Activated CD8-positive, alpha-beta memory T cell treated with anti-CD3 and anti-CD28 coated beads, Interleukin-2, amount 50 U/mL, for 1 hour (primary cell): Measurements from ENCODE around the gene TCEA2.

Source experiments
- DNase-seq: peaks from one replicate; pipeline ENCODE4 v3.0.0-alpha.2; 2020; ENCODE audit errors: extremely low read depth

Gene TCEA2

DNA sequence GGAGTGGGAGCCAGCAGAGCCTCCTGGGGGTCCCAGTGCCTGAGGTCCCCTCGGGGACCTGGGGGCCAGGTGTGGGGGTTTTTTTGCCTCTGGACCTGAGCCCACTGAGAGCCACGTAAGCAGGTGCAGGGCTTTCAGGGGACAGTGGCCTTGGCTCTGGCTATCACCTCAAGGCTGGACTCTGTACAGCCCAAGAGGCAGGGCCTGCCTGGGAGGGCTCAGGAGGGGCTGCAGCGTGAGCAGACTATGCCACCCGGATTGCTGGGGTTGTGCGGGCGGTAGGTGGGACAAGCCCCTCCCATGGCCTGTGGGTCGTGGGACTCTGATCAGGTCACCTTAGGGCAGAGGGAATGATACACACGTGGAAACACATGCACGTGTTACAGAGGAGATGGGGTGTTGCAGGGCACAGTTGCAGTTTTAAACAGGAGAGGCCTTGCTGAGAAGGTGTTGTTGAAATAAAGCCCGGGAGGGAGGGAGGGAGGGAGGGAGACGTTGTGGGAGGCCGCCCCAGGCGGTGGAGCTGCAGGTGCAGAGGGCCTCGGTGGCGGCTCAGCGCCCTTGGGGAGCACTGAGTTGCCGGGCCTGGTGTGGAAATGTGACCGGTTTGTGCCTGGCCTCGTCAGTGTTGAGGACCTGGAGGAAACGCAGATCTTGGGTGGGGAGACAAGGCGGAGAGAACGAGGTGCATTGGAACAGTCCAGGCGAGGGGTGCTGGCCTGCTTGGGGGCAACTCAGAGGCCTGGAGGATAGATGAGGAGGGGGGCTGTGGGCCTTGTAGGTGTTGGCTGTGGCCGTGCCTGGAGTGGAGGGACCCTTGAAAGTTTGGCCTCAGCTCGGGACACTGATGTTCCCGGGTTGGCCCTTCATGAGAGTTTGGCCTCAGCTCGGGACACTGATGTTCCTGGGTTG is 2.3 kb downstream of the TCEA2 start:
- DNase-seq = no peak

DNA sequence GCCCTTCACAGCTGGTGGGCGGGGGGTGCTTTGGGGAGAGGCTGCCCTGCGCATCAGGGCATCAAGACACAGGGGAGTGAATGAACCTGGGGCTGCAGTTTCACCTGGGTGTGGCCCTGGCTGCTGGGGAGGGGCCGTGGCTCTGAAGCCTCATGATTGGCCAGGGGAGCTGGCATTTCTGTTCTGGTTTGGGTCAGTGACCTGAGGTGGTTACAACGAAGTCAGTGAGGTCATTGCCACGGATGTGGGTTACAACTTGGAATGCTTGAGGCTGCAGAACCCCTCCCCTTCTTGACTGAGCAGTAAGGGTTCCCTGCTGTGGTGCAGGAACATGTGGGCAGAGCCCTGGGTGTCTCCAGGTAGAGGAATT is 3.0 kb downstream of the TCEA2 start:
- no peak for DNase-seq

DNA sequence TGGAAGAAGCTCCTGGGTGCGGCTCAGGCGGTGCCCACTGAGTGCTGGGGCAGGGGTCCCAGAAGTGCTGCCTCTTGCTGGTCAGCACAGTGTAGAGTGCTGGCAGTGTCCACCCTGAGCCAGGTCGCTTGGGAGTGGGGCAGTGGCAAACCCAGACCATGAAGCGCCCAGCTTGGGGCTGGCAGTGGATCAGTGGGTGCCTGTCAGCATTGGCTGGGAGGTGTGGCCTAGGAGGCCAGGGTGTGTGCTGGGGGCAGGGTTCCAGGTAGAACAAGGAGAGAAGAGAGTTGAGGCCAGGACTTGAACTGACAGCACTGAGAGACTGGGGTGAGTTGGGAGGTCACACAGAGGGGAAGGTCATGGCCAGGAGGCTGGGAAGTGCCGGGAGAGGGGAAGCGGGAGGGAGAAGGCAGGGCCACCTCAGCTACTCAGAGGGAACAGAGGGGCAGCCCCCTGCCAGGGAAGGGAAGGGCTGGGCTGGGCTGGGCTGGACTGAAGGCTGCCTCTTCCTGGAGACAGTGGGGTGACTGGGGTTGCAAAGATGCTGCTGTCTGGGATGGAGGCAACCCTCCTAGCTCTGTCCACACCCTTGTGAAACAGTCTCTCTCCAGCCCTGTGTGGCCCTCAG is 4.1 kb downstream of the TCEA2 start:
- no peak for DNase-seq

DNA sequence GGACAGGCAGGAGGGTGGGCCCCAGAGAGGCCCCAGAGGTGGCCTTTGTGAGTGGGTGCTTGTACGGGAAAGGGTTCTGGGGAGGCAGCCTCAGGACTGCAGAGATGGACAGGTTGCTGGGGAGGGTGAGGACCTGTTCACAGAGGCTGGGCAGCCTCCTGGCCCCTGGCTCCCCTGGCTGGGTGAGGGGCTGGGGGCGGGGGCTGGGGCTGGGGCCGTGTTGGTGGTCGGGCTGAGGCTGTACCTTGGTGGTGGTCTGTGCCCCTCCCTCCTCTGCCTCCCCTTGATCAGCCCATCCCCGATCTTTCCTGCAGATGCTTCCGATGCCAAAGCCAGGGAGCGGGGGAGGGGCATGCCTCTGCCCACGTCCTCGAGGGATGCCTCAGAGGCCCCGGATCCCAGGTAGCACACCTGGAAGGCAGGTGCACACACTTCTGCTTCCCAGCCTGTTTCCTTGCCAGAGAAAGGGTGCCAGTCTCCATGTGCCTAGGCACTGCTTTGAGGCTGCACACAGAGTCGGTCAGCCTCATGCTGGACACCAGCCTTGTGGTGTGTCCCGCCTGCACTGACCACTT is 4.8 kb downstream of the TCEA2 start:
- no peak for DNase-seq

DNA sequence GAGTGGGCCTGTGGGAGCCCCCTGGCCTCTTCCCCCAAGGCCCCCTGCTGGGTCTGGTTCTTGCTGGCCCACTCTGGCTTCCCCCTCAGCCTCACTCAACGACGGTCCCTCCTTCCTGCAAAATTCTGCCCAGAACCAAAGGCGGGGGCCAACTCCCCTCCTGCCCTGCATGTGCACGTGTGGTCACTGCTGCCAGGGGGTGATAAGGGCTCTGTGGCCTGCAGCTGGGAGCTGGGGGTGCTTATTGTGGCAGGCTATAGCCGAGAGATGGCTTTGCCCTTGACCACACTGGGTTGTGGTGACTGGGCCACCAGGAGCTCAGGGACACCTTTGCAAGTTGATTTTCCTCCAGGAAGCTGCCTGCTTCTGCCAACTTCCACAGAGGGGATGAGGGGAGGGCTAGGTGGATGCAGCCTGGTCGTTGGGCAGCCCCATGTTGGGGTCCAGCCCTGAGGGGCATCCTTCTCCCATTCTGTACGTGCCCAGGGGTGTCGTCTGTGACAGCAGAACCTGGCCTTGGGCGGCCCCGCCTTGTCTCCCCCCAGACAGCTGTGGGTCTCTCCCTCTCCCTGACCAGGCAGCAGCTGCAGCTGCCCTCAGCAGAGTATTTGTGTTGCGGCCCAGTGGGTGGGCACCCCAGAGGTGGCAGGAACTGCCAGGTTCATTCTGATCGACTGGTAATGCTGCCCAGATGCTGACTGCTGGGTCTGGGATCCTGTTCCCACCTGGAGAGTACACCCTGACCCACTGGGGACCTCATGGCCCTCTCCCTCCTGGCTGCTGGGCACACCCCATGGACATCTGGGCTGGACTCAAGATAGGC is 5.6 kb downstream of the TCEA2 start:
- DNase-seq = no peak

DNA sequence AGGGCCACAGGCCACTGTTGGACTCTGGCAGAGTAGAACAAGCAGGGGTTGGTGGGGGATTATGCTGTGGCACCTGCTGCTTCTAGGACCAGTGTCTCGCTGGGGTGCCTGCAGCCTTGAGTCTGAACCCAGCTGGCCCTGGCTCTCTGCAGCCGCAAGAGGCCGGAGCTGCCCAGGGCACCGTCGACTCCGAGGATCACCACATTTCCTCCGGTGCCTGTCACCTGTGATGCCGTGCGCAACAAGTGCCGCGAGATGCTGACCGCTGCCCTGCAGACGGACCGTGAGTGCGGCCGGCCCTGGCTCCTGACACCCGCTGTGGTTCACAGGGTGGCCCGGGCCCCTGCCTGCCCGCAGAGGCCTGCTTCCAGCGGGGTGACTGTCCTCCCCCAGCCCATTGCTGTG is 6.2 kb downstream of the TCEA2 start:
- DNase-seq = no peak

DNA sequence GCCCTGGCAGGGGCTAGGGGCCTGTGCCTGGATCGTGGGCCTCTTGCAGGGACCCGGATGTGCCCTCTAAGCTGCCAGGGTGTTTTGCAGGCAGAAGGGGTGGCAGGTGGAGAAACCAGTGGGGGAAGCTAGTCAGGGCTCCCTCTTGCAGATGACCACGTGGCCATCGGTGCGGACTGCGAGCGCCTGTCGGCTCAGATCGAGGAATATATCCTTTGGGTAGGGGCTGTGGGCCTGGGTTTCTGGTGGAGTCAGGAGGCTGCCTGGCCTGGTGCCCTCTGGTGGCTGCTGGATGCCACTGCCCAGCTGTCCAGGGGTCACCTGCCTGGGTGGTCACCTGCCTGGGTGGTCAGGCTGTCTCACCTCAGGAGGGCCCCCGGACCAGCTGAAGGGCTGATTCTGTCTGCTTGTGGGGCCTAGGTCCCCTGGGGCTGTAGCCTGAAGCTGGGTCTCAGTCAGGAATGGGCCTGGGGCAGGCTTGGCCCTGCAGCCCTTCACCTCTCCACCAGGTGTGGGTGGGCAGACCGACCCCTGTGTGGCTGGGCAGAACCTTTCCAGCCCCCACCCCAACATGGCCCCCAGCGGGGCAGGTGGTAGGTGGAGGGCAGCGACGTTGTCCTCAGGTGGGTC is 6.7 kb downstream of the TCEA2 start:
- DNase-seq = no peak

DNA sequence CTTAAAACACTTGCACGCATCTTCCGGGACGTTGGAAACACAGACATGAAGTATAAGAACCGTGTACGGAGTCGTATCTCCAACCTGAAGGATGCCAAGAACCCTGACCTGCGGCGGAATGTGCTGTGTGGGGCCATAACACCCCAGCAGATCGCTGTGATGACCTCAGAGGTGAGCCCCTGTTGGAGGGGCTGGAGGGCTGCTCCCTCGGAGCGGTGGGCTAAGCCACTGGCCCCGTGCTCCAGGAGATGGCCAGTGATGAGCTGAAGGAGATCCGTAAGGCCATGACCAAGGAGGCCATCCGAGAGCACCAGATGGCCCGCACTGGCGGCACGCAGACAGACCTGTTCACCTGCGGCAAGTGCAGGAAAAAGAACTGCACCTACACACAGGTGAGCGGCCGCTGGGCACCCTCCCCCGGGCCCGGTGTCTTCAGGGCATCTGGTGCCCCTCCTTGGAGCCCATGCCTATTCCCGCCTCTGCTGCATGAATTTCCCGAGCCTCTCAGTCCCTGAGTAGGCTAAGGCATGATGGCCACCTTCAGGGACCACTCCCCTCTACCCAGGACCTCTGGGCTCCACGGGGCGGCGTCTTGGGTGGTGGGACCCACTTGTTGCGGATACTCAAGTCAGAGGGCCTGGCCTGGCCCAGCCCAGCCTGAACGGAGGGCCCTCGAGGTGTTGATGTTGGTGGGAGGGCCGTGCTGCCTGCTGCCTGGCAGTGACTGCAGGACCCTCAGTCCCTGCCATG is 7.4 kb downstream of the TCEA2 start:
- no peak for DNase-seq

DNA sequence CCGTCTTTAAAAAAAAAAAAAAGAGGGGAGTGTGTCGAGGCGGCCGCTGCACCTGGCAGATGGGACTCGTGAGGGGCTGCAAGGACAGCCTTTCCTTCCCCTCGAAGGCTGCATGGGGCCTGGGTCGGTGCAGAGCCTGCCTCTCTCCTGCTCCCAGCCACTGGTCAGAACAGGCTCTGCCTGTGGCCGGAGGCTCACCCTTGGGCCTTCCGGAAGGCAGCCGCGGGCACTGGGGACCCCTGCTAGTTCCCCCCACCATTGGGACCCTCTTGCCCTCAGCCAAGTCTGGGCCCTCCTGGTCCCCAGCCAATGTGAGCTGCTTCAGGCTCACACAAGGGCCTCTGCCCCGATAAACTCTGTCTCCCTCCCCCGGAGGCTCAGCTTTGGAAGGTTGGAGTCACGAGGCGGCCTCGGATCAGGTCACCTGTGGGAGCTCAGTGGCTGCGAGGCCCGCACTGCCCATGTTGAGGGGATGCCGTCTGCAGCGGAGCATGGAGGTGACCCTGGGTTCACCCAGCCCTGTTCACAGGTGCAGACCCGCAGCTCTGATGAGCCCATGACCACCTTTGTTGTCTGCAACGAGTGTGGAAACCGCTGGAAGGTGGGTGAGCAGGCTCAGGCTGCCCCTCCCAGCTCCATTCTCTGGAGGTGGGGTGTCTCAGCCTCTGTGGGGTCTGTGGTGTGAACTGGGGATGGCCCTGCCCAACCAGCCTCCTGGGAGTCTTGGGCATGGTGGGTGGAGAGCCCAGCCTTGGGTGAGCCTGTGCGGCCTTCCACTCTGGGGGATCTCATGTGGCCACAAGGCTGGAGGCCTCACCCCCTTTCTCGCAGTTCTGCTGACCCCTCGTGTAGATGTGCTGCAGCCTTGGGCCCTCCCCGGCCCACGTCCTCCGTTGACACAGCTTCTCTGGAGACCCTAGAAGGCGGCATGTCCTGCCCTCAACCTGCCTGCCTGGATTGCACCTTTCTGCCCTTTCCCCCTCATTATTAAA is 8.6 kb downstream of the TCEA2 start:
- DNase-seq = no peak

DNA sequence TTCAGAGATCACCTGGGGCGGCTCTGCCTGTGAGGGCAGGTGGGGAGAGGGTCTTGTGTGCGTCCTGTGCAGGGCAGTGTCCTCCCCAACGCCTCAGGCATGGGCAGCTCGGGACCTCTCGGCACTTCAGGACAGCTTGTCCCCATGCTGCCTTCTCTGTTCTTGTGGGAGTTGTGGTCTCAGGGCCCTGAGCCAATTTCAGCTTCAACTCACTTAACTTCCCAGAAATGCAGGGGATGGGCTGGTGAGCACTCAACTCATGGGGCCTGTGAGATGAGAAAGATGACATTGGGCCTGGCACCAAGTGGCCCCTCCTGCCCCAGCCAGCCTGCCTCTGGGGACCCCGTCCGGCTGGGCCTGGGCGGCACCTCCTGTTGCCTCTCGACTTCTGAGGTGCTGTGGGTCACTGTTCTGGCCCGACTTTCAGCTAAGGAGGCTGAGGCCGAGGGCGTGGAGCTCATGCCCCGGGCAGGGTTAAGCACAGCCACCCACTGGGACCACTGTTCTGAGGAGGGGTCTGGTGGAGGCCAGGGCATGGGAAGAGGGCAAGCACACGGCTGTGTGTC is 9.6 kb downstream of the TCEA2 start:
- no peak for DNase-seq

DNA sequence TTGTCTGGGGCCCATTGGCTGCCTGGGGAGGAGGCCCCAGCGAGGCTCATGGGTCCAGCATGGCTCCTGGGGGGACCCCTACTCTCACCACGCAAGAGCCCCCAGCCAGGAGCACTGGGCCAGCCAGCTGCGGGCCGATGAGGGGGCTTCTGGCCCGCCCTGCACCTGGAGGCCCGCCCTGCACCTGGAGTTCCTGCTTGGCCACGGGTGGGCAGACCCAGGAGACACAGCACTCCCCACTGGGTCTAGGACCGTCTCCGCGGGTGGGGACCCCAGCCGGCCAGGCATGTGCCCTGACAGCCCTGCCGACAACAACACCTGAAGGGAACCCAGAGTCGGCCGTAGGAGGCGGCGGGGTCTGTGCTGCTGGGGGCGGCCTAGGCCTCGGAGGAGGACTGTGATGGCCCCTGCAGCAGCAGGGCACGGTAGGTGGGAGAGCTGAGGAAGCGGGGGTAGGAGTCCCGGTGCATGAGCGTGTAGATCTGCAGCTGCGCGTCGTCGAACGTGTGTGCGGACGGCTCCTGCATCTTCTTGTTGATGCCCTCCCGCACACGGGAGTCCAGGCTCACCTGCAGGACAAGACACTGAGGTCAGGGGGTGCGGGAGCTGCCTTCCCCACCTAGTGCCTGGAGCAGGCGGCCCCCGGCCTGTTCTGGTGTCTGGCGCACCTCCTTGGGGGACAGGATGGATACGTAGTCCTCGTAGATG is 10.6 kb downstream of the TCEA2 start:
- no peak for DNase-seq

DNA sequence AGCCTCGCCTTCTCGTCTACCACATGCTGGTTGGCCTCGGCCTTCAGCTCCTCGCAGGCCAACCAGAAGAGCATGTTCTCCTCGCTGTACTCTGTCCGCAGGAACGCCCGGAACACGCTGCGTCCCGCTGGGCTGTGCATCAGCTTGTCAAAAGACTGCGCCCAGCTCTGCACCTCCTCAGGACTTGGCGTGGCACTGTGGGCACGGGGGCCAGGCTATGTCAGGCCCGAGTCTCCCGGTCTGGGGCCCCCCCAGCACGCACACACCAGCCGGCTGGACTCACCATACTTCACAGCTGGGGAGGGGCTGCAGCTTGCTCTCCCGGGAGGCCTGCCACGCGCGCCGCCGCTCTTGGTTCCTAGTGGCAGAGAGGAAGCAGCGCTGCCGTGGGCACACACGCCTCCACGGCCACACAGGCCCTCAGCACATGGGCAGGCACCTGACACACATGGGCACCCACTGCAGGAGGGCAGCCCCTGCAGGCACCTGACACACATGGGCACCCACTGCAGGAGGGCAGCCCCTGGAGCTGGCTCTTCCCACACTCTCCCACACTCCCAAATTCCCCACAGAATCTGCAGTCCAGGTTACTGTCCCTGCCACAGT is 11.3 kb downstream of the TCEA2 start:
- DNase-seq = no peak

DNA sequence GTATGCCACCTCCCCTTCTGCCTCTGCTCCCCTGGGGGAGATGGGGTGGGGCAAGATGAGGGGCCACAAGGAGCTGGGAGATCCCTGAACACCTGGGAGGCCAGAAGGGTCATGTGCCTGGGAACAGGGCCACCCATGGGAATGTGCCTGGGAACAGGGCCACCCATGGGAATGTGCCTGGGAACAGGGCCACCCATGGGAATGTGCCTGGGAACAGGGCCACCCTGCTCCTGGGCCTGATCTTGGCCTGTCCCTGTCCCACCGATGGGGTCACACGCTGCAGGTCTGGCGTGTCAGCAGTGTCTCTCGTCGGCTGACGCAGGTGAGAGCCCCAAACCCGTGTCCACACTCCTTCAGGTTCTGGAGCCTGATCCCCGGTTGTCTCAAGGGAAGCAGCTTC is 12.0 kb downstream of the TCEA2 start:
- no peak for DNase-seq

DNA sequence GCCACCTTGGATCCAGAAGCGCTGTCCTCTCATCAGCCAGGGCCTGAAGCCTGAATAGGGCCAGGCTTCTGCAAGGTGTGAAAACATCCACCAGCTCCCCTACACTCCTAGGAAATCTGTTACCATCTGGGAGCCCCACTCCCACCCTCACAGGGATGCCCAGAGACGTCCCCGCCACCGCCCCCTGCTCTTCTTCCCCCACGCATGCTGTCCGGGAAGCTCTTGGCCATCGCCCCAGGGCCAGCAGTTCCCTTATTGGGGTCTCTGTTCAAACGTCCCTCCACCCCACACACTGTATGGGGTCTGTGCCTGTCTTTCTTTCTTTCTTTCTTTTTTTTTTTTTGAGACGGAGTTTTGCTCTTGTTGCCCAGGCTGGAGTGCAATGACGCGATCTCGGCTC is 12.6 kb downstream of the TCEA2 start:
- DNase-seq = no peak

DNA sequence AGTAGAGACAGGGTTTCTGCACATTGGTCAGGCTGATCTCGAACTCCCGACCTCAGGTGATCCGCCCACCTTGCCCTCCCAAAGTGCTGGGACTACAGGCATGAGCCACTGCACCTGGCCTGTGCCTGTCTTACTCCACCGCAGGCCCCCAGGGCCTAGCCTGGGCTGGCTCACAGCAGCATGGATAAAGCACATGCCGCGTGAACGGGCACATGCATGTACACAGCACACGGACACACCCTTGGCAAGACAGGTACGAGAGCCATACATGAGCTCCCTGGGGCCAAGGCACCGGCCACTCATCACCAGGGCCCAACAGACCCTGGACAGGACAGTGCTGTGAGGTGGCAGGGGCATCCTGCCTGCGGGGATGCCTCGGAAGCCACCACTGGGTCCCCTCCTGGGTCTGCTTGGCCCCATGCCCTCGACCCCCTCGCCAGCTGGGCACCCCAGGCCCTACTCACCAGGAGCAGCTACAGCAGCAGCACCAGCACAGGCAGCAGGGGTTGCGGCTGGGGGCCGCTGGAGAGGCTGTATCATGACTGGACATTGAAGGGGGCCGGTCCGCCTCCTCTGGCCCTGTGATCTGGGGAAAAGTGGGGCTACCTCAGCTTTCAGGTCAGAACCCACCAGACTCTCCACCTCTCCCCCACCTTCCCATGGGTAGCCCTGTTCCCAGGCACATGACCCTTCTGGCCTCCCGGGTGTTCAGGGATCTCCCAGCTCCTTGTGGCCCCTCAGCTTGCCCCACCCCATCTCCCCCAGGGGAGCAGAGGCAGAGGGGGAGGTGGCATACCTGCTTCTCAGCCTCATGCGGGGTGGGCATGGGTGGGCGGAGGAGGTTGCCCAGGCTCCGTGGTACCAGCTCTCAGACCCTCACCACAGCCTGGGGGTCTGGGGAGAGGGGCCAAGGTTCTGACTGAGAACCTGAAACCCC is 13.3 kb downstream of the TCEA2 start:
- no peak for DNase-seq

DNA sequence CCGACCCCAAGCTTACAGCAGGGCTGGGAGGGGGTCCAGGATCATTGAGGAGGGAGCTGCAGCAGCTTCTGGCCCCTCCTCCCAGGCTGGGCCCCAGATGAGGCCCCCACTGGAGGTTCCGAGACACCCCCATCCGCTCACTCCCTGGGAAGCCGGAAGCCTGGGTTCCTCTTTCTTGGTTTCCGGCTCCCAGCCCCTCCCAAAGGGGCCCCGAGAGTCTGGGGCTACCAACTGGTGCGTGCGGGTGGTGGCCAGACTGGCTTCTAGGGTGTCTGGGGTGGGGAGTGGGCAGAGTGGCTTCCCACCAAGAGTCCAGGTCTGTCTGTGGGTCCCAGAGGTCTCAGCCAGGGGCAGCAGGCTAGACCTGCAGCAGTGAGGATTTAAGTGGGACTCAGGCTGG is 14.1 kb downstream of the TCEA2 start:
- DNase-seq = no peak

DNA sequence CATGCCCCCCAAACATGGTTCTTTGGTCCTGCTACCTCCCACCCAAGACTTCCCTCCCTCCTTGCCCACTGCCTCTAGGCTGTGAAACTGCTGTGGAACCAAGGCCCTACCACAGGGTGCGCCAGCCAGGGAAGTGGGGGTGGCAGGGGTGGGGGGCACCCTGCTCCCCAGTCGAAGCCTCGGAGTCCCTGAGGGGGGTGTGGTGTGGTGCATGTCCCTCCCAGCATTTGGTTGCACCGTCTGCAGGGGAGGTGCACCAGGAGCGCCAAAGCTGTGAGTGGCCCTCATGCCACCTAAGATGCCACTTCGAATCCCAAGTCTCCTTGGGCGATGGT is 14.5 kb downstream of the TCEA2 start:
- no peak for DNase-seq
